Smooth muscle cell (in vitro differentiated cells): ENCODE measurements around the gene RAD54L. TPM values are rescaled to one million over a fixed set of nuclear protein-coding genes. Genes with fewer than 3 reads are reported as not detected.

Source experiments
- DNase-seq: peaks from one replicate; lab custom pipeline; 2025; ENCODE audit not compliant: unreplicated experiment; lab: John Stamatoyannopoulos, UW
- H2AFZ ChIP-seq: fragments of 200-600 bp; sonication (generic); 2 replicates; pipeline ENCODE4 v1.6.0; 2016; ENCODE audit warnings: antibody characterized with exemption, low read depth, mild to moderate bottlenecking
- H3F3A ChIP-seq: fragments of 200-600 bp; sonication (generic); 2 replicates; pipeline ENCODE4 v1.6.0; 2017; ENCODE audit warnings: antibody characterized with exemption, low read depth
- H3K27ac ChIP-seq: fragments of 200-600 bp; sonication (generic); 2 replicates; pipeline ENCODE4 v1.5.1; 2016; ENCODE audit warnings: low read depth, mild to moderate bottlenecking
- H3K27me3 ChIP-seq: fragments of 200-600 bp; sonication (generic); 2 replicates; pipeline ENCODE4 v1.6.1; 2016; ENCODE audit warnings: low read depth, mild to moderate bottlenecking
- H3K36me3 ChIP-seq: fragments of 200-600 bp; sonication (generic); 2 replicates; pipeline ENCODE4 v1.5.1; 2016; ENCODE audit warnings: low read depth
- H3K4me1 ChIP-seq: fragments of 200-600 bp; sonication (generic); 2 replicates; pipeline ENCODE4 v1.5.1; 2016; ENCODE audit warnings: low read depth
- H3K4me2 ChIP-seq: fragments of 200-600 bp; sonication (generic); 2 replicates; pipeline ENCODE4 v1.6.0; 2016; ENCODE audit warnings: mild to moderate bottlenecking
- H3K4me3 ChIP-seq: fragments of 200-600 bp; sonication (generic); 2 replicates; pipeline ENCODE4 v1.5.1; 2016; ENCODE audit warnings: mild to moderate bottlenecking
- H3K79me2 ChIP-seq: fragments of 200-600 bp; sonication (generic); 2 replicates; pipeline ENCODE4 v1.6.0; 2016; ENCODE audit warnings: low read depth, mild to moderate bottlenecking
- H3K9ac ChIP-seq: fragments of 200-600 bp; sonication (generic); 2 replicates; pipeline ENCODE4 v1.6.0; 2016; ENCODE audit warnings: low read depth
- H3K9me3 ChIP-seq: fragments of 200-600 bp; sonication (generic); replicated peaks from 2 replicates; pipeline ENCODE4 v1.5.1; 2016; ENCODE audit warnings: low read depth
- H4K20me1 ChIP-seq: fragments of 200-600 bp; sonication (generic); 2 replicates; pipeline ENCODE4 v1.6.0; 2016; ENCODE audit warnings: low read depth
- CTCF ChIP-seq: fragments of 200-600 bp; sonication (generic); IDR thresholded peaks from 2 replicates; pipeline ENCODE4 v1.5.1; 2017; ENCODE audit warnings: borderline replicate concordance, mild to moderate bottlenecking, antibody characterized with exemption; ENCODE audit not compliant: insufficient read depth, poor library complexity, severe bottlenecking
- WGBS: methylation state at CpG from one replicate; pipeline ENCODE4 v1.1.7; 2016; ENCODE audit warnings: low lambda C conversion rate; 5-methylcytosine and 5-hydroxymethylcytosine counted together
- polyA plus RNA-seq: library from polyadenylated mRNA; unstranded; fragments of >200 nt; fragmentation: Nextera tagmentation; extraction: Ambion mirVana; gene quantifications from 2 replicates; pipeline ENCODE4 v1.2.1, GENCODE V29; 2016
- total RNA-seq: library from RNA; depleted of rRNA; stranded (reverse); fragments of >200 nt; gene quantifications from 2 replicates; pipeline ENCODE4 v1.2.3, GENCODE V29; 2014

RAD54L gene
- total and polyA plus RNA-seq, 2 experiments from 2014 or later = 4.9 to 5.6 TPM

- no peaks in the 10 kb centered on the region for H3K9me3 ChIP-seq
- no peak overlapping the region for H3K9ac ChIP-seq
- DNase-seq = no peak
- H4K20me1 ChIP-seq = no peaks in the 10 kb centered on the region
- H3K4me3 ChIP-seq = no peak overlapping the region
- H3F3A ChIP-seq = no peaks in the 10 kb centered on the region
- H3K36me3 ChIP-seq = no peaks in the 10 kb centered on the region
- TF ChIP-seq CTCF = no peak
- peaks cover 5% of the 10 kb centered on the region for H3K4me1 ChIP-seq
- no peak overlapping the region for H2AFZ ChIP-seq
- no peaks in the 10 kb centered on the region for H3K27me3 ChIP-seq
- H3K79me2 ChIP-seq = no peaks in the 10 kb centered on the region
- no peak overlapping the region for H3K4me2 ChIP-seq
- no peak overlapping the region for H3K27ac ChIP-seq
- 92% methylated on average over 2 of the region's 2 CpGs for WGBS
These were observed 41.2 kb upstream of the RAD54L start for GRCh38 chr1:46206399-46206798.

DNA sequence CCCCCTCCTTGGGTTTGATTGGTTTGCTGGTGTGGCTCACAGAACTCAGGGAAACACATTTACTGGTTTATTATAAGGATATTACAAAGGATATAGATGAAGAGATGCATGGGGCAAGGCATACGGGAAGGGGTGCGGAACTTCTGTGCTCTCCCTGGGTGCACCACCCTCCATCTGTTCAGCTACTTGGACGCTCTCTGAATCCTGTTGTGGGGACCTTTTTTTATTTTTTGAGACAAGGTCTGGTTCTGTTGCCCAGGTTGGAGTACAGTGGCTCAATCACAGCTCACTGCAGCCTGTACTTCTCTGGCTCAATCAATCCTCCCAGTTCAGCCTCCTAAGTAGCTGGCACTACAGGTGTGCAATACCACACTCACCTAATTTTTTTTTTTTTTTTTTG lies 37.0 kb upstream of the RAD54L start:
- Histone ChIP-seq H4K20me1 (no peaks in the 10 kb centered on the region), H3F3A (no peaks in the 10 kb centered on the region), H3K4me1 (no peaks in the 10 kb centered on the region), H3K4me2 (no peak overlapping the region), H2AFZ (no peak overlapping the region), H3K36me3 (no peaks in the 10 kb centered on the region), H3K9ac (no peak overlapping the region), H3K9me3 (no peaks in the 10 kb centered on the region), H3K79me2 (no peaks in the 10 kb centered on the region), H3K27ac (no peak overlapping the region), H3K27me3 (no peaks in the 10 kb centered on the region), H3K4me3 (no peak overlapping the region)
- TF ChIP-seq CTCF = no peak
- no peak for DNase-seq
- 93% methylated on average over 3 of the region's 3 CpGs for WGBS

GRCh38 chr1:46211051-46211450 lies 36.5 kb upstream of the RAD54L start:
- H3K4me3 ChIP-seq = no peak overlapping the region
- H3K36me3 ChIP-seq = no peaks in the 10 kb centered on the region
- H3K9me3 ChIP-seq = no peaks in the 10 kb centered on the region
- no peak overlapping the region for H2AFZ ChIP-seq
- no peaks in the 10 kb centered on the region for H3F3A ChIP-seq
- no peaks in the 10 kb centered on the region for H3K27me3 ChIP-seq
- H3K4me1 ChIP-seq = no peaks in the 10 kb centered on the region
- H4K20me1 ChIP-seq = no peaks in the 10 kb centered on the region
- DNase-seq = no peak
- H3K79me2 ChIP-seq = no peaks in the 10 kb centered on the region
- no peak overlapping the region for H3K27ac ChIP-seq
- no peak overlapping the region for H3K9ac ChIP-seq
- WGBS = 76% methylated on average over 2 of the region's 2 CpGs
- TF ChIP-seq CTCF = no peak
- no peak overlapping the region for H3K4me2 ChIP-seq

- DNase-seq = no peak
- Histone ChIP-seq H3K27ac (no peak overlapping the region), H3K36me3 (no peaks in the 10 kb centered on the region), H4K20me1 (no peaks in the 10 kb centered on the region), H3K4me3 (no peak overlapping the region), H3K9ac (no peak overlapping the region), H3K4me2 (no peak overlapping the region), H3K4me1 (no peaks in the 10 kb centered on the region), H3F3A (no peaks in the 10 kb centered on the region), H3K79me2 (no peaks in the 10 kb centered on the region), H2AFZ (no peak overlapping the region), H3K27me3 (no peaks in the 10 kb centered on the region), H3K9me3 (no peaks in the 10 kb centered on the region)
- no peak for TF ChIP-seq CTCF
These were observed 32.1 kb upstream of the RAD54L start for GRCh38 chr1:46215504-46215903.
